ENCODE results near the gene SPATS2.
"Not testable (repeated sequence)": the region's sequence is repeated elsewhere in the genome, so short reads cannot be mapped to it uniquely, and the experiment has no call there.

Gene SPATS2

GRCh38 chr12:49414364-49414763 lies 47.1 kb downstream of the SPATS2 start:
- FAIRE-seq = no peak

GRCh38 chr12:49415521-49415970 lies 48.3 kb downstream of the SPATS2 start:
- FAIRE-seq = no peak

- FAIRE-seq = no peak
Observed at GRCh38 chr12:49416892-49417291, 49.6 kb downstream of the SPATS2 start.

- no peak for FAIRE-seq
Observed at GRCh38 chr12:49417558-49417957, 50.3 kb downstream of the SPATS2 start.

GRCh38 chr12:49420556-49420955 lies 53.3 kb downstream of the SPATS2 start:
- FAIRE-seq = no peak

- FAIRE-seq = no peak
Observed at GRCh38 chr12:49422114-49422513, 54.9 kb downstream of the SPATS2 start.

GRCh38 chr12:49428793-49429192 lies 61.5 kb downstream of the SPATS2 start:
- FAIRE-seq = no peak

GRCh38 chr12:49432616-49433015 lies 65.4 kb downstream of the SPATS2 start:
- no peak for FAIRE-seq

GRCh38 chr12:49436799-49437198 lies 69.5 kb downstream of the SPATS2 start:
- not testable (repeated sequence) for FAIRE-seq

GRCh38 chr12:49439042-49439441 lies 71.8 kb downstream of the SPATS2 start:
- no peak for FAIRE-seq

- no peak for FAIRE-seq
Observed at GRCh38 chr12:49440035-49440434, 72.8 kb downstream of the SPATS2 start.

GRCh38 chr12:49442915-49443314 lies 75.7 kb downstream of the SPATS2 start:
- FAIRE-seq = no peak

GRCh38 chr12:49446571-49446970 lies 79.3 kb downstream of the SPATS2 start:
- no peak for FAIRE-seq

GRCh38 chr12:49448858-49449257 lies 81.6 kb downstream of the SPATS2 start:
- no peak for FAIRE-seq

GRCh38 chr12:49451468-49452259 lies 84.4 kb downstream of the SPATS2 start:
- FAIRE-seq = no peak

- FAIRE-seq = no peak
Observed at GRCh38 chr12:49455501-49455900, 88.2 kb downstream of the SPATS2 start.

- no peak for FAIRE-seq
Observed at GRCh38 chr12:49456131-49456679, 88.9 kb downstream of the SPATS2 start.

GRCh38 chr12:49458816-49459215 lies 91.6 kb downstream of the SPATS2 start:
- no peak for FAIRE-seq

GRCh38 chr12:49461221-49461620 lies 94.0 kb downstream of the SPATS2 start:
- FAIRE-seq = no peak

GRCh38 chr12:49462083-49462744 lies 95.0 kb downstream of the SPATS2 start:
- FAIRE-seq = no peak

- no peak for FAIRE-seq
Observed at GRCh38 chr12:49465132-49465531, 97.9 kb downstream of the SPATS2 start.

- no peak for FAIRE-seq
Observed at GRCh38 chr12:49470986-49471385, 103.7 kb downstream of the SPATS2 start.

- no peak for FAIRE-seq
Observed at GRCh38 chr12:49471557-49471956, 104.3 kb downstream of the SPATS2 start.

GRCh38 chr12:49476091-49476490 lies 108.8 kb downstream of the SPATS2 start:
- FAIRE-seq = no peak

All from G401.6 (cell line).